GM12878 (cell line): ENCODE results near the gene SLC28A1. TPM values are rescaled to one million over a fixed set of nuclear protein-coding genes. Genes with fewer than 3 reads are reported as not detected.

Experiments
- BHLHE40 ChIP-seq, 2 experiments: fragments of 450-650 bp in 1 of 2; IDR thresholded peaks; 2 replicates each; pipeline ENCODE4 v1.6.1; 2011 to 2017; ENCODE audit warnings: low read depth in 2 of 2, borderline replicate concordance in 1 of 2, improper control_type of control experiment in 1 of 2, low read length in 1 of 2, mild to moderate bottlenecking in 1 of 2
- CREM ChIP-seq: IDR thresholded peaks from 2 replicates; pipeline ENCODE4 v1.6.1; 2014; ENCODE audit warnings: antibody characterized with exemption, low read depth
- MTA2 ChIP-seq: fragments of 450-650 bp; IDR thresholded peaks from 2 replicates; pipeline ENCODE4 v1.6.1; 2016; ENCODE audit warnings: low read depth, mild to moderate bottlenecking, moderate library complexity
- PAX5 ChIP-seq: IDR thresholded peaks from 2 replicates; pipeline ENCODE4 v1.6.1; 2011; ENCODE audit warnings: low read depth, low read length, borderline replicate concordance
- PKNOX1 ChIP-seq: fragments of 450-650 bp; IDR thresholded peaks from 2 replicates; pipeline ENCODE4 v1.6.1; 2016; ENCODE audit warnings: mild to moderate bottlenecking
- RUNX3 ChIP-seq: IDR thresholded peaks from 2 replicates; pipeline ENCODE4 v1.6.1; 2012; ENCODE audit warnings: low read length, inconsistent platforms
- ZZZ3 ChIP-seq: IDR thresholded peaks from 2 replicates; pipeline ENCODE4 v1.6.1; 2011; ENCODE audit warnings: low read depth; ENCODE audit not compliant: control insufficient read depth, insufficient read length
- polyA plus RNA-seq, 11 experiments: library from polyadenylated mRNA; depleted of rRNA in 4 of 11; unstranded in 6 of 11; stranded (reverse) in 5 of 11; fragments of >200 nt; fragmentation: Nextera tagmentation in 4 of 11; fragmentation: Illumina TruSeq in 1 of 11; extraction: Ambion mirVana in 4 of 11; extraction: Trizol in 1 of 11; gene quantifications; 1 replicate in 1 of 11; 2 replicates in 10 of 11; pipeline versions ENCODE4 v1.2.1 to v1.2.3, GENCODE V29; 2011 to 2016; ENCODE audit warnings: inconsistent platforms in 2 of 11, missing spikeins in 2 of 11, low read depth in 1 of 11
- small RNA-seq: library from RNA; depleted of rRNA; stranded (forward); fragments of <200 nt; gene quantifications from one replicate; pipeline ENCODE3, GENCODE V24; 2014
- total RNA-seq, 4 experiments: library from RNA; depleted of rRNA in 3 of 4; stranded (reverse); fragments of >200 nt in 3 of 4; fragmentation: Illumina TruSeq in 1 of 4; extraction: Trizol in 1 of 4; gene quantifications; 2 replicates each; pipeline versions ENCODE4 v1.2.1 to v1.2.3, GENCODE V29; 2013 to 2021
- TF ChIP-seq, protein P1 (sequence below): IDR thresholded peaks from 2 replicates; pipeline ENCODE4 v1.6.1; 2012; ENCODE audit warnings: low read depth, low read length, improper control_type of control experiment
- TF ChIP-seq, protein P2 (sequence below): fragments of 450-650 bp; IDR thresholded peaks from 2 replicates; pipeline ENCODE4 v1.6.1; 2017; ENCODE audit warnings: antibody characterized with exemption, mild to moderate bottlenecking, moderate library complexity

Gene SLC28A1
- total and polyA plus RNA-seq, 10 of the 15 experiments (the other 5 are each of a cell fraction or from before 2014, with no cell fraction given), result not detected

GRCh38 chr15:84992157-84992944, 107.9 kb downstream of the SLC28A1 start (continued):
- TF ChIP-seq ZZZ3 (no peak), PKNOX1 (peak; percentile 22; the same call in 1 of the 2 replicates), PAX5 (0 out of 2 replicates have a peak, but pooled peaks have one; percentile 15), BHLHE40 (IDR thresholded peaks at IDR 0.05; ENCODE audit: borderline replicate concordance in 1 of 2, low read depth in 2 of 2, low read length in 1 of 2) (peak in 1 of 2 experiments; percentile 27; a peak in 1 of 4 replicates), RUNX3 (peak; percentile 70), MTA2 (peak; percentile 58; the same call in 1 of the 2 replicates), CREM (no peak)
- TF ChIP-seq, protein P1, sequence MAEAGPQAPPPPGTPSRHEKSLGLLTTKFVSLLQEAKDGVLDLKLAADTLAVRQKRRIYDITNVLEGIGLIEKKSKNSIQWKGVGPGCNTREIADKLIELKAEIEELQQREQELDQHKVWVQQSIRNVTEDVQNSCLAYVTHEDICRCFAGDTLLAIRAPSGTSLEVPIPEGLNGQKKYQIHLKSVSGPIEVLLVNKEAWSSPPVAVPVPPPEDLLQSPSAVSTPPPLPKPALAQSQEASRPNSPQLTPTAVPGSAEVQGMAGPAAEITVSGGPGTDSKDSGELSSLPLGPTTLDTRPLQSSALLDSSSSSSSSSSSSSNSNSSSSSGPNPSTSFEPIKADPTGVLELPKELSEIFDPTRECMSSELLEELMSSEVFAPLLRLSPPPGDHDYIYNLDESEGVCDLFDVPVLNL, result no peak
- TF ChIP-seq, protein P2, sequence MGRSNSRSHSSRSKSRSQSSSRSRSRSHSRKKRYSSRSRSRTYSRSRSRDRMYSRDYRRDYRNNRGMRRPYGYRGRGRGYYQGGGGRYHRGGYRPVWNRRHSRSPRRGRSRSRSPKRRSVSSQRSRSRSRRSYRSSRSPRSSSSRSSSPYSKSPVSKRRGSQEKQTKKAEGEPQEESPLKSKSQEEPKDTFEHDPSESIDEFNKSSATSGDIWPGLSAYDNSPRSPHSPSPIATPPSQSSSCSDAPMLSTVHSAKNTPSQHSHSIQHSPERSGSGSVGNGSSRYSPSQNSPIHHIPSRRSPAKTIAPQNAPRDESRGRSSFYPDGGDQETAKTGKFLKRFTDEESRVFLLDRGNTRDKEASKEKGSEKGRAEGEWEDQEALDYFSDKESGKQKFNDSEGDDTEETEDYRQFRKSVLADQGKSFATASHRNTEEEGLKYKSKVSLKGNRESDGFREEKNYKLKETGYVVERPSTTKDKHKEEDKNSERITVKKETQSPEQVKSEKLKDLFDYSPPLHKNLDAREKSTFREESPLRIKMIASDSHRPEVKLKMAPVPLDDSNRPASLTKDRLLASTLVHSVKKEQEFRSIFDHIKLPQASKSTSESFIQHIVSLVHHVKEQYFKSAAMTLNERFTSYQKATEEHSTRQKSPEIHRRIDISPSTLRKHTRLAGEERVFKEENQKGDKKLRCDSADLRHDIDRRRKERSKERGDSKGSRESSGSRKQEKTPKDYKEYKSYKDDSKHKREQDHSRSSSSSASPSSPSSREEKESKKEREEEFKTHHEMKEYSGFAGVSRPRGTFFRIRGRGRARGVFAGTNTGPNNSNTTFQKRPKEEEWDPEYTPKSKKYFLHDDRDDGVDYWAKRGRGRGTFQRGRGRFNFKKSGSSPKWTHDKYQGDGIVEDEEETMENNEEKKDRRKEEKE, result no peak

Small RNAs within 50 kb of the gene (small RNA-seq; reads per million reads assigned to genes)
- gene RF00402 (not detected), gene RNU6-339P (not detected), gene RNU6-796P (not detected)

Other genes starting within 250 kb of the SLC28A1 start
- gene WDR73, start 230.4 kb upstream of the SLC28A1 start, total RNA-seq (2014; rRNA removed), result 15.4 and 16.4 TPM in 2 replicates
- 11.5 and 14.9 TPM in 2 replicates for gene WDR73, start 230.4 kb upstream of the SLC28A1 start, total RNA-seq (2014; rRNA removed; fragmentation: Illumina TruSeq; extraction: Trizol)
- 13.6 and 21.6 TPM in 2 replicates for gene WDR73, start 230.4 kb upstream of the SLC28A1 start, total RNA-seq (2021)
- 9.6 and 12.0 TPM in 2 replicates for gene WDR73, start 230.4 kb upstream of the SLC28A1 start, polyA plus RNA-seq (2011; rRNA removed)
- 17.3 and 17.5 TPM in 2 replicates for gene WDR73, start 230.4 kb upstream of the SLC28A1 start, polyA plus RNA-seq (2014; fragmentation: Illumina TruSeq; extraction: Trizol)
- gene WDR73, start 230.4 kb upstream of the SLC28A1 start, polyA plus RNA-seq (2014; fragmentation: Nextera tagmentation; extraction: Ambion mirVana), result 1 to 10 TPM; 4.4 to 7.0 TPM
- 19.9 and 20.3 TPM in 2 replicates for gene WDR73, start 230.4 kb upstream of the SLC28A1 start, polyA plus RNA-seq (2014; rRNA removed)
- 10 to 100 TPM; 25.4 to 25.6 TPM for gene WDR73, start 230.4 kb upstream of the SLC28A1 start, polyA plus RNA-seq (2016; fragmentation: Nextera tagmentation; extraction: Ambion mirVana)
- gene NMB, start 226.5 kb upstream of the SLC28A1 start, total RNA-seq (2014; rRNA removed), result 2.5 and 4.1 TPM in 2 replicates
- gene NMB, start 226.5 kb upstream of the SLC28A1 start, total RNA-seq (2014; rRNA removed; fragmentation: Illumina TruSeq; extraction: Trizol), result 0.67 and 1.8 TPM in 2 replicates
- gene NMB, start 226.5 kb upstream of the SLC28A1 start, total RNA-seq (2021), result 1.3 and 2.8 TPM in 2 replicates
- 0.62 and 0.76 TPM in 2 replicates for gene NMB, start 226.5 kb upstream of the SLC28A1 start, polyA plus RNA-seq (2011; rRNA removed)
- gene NMB, start 226.5 kb upstream of the SLC28A1 start, polyA plus RNA-seq (2014; fragmentation: Illumina TruSeq; extraction: Trizol), result 0.76 and 0.81 TPM in 2 replicates
- gene NMB, start 226.5 kb upstream of the SLC28A1 start, polyA plus RNA-seq (2014; fragmentation: Nextera tagmentation; extraction: Ambion mirVana), result under 1 TPM; 0.32 to 0.91 TPM
- gene NMB, start 226.5 kb upstream of the SLC28A1 start, polyA plus RNA-seq (2014; rRNA removed), result 2.9 and 3.6 TPM in 2 replicates
- 1 to 10 TPM; 2.2 to 2.7 TPM for gene NMB, start 226.5 kb upstream of the SLC28A1 start, polyA plus RNA-seq (2016; fragmentation: Nextera tagmentation; extraction: Ambion mirVana)
- 99.2 and 137 TPM in 2 replicates for gene SEC11A, start 168.5 kb upstream of the SLC28A1 start, total RNA-seq (2014; rRNA removed)
- gene SEC11A, start 168.5 kb upstream of the SLC28A1 start, total RNA-seq (2014; rRNA removed; fragmentation: Illumina TruSeq; extraction: Trizol), result 137 and 141 TPM in 2 replicates
- gene SEC11A, start 168.5 kb upstream of the SLC28A1 start, total RNA-seq (2021), result 106 and 109 TPM in 2 replicates
- 145 and 237 TPM in 2 replicates for gene SEC11A, start 168.5 kb upstream of the SLC28A1 start, polyA plus RNA-seq (2011; rRNA removed)
- gene SEC11A, start 168.5 kb upstream of the SLC28A1 start, polyA plus RNA-seq (2014; fragmentation: Illumina TruSeq; extraction: Trizol), result 153 and 210 TPM in 2 replicates
- 100 to 1,000 TPM; 132 to 152 TPM for gene SEC11A, start 168.5 kb upstream of the SLC28A1 start, polyA plus RNA-seq (2014; fragmentation: Nextera tagmentation; extraction: Ambion mirVana)
- 149 and 159 TPM in 2 replicates for gene SEC11A, start 168.5 kb upstream of the SLC28A1 start, polyA plus RNA-seq (2014; rRNA removed)
- 100 to 1,000 TPM; 131 to 147 TPM for gene SEC11A, start 168.5 kb upstream of the SLC28A1 start, polyA plus RNA-seq (2016; fragmentation: Nextera tagmentation; extraction: Ambion mirVana)
- 6.7 and 8.2 TPM in 2 replicates for gene ZNF592, start 136.1 kb upstream of the SLC28A1 start, total RNA-seq (2014; rRNA removed)
- 7.0 and 7.8 TPM in 2 replicates for gene ZNF592, start 136.1 kb upstream of the SLC28A1 start, total RNA-seq (2014; rRNA removed; fragmentation: Illumina TruSeq; extraction: Trizol)
- gene ZNF592, start 136.1 kb upstream of the SLC28A1 start, total RNA-seq (2021), result 20.3 and 23.7 TPM in 2 replicates
- 3.5 and 6.9 TPM in 2 replicates for gene ZNF592, start 136.1 kb upstream of the SLC28A1 start, polyA plus RNA-seq (2011; rRNA removed)
- gene ZNF592, start 136.1 kb upstream of the SLC28A1 start, polyA plus RNA-seq (2014; fragmentation: Illumina TruSeq; extraction: Trizol), result 10.9 and 14.4 TPM in 2 replicates
- gene ZNF592, start 136.1 kb upstream of the SLC28A1 start, polyA plus RNA-seq (2014; fragmentation: Nextera tagmentation; extraction: Ambion mirVana), result 1 to 10 TPM in 1 of 2 experiments, under 1 TPM in 1; 0.95 to 1.3 TPM
- 13.5 and 16.0 TPM in 2 replicates for gene ZNF592, start 136.1 kb upstream of the SLC28A1 start, polyA plus RNA-seq (2014; rRNA removed)
- 10 to 100 TPM in 1 of 2 experiments, 1 to 10 TPM in 1; 9.0 to 10.7 TPM for gene ZNF592, start 136.1 kb upstream of the SLC28A1 start, polyA plus RNA-seq (2016; fragmentation: Nextera tagmentation; extraction: Ambion mirVana)
- under 0.01 TPM in 1 of 2 replicates, not detected in the other for gene ALPK3, start 67.3 kb upstream of the SLC28A1 start, total RNA-seq (2014; rRNA removed)
- gene ALPK3, start 67.3 kb upstream of the SLC28A1 start, total RNA-seq (2014; rRNA removed; fragmentation: Illumina TruSeq; extraction: Trizol), result under 0.01 TPM in 1 of 2 replicates, not detected in the other
- gene ALPK3, start 67.3 kb upstream of the SLC28A1 start, total RNA-seq (2021), result 0.05 TPM in 2 replicates
- not detected in 2 replicates for gene ALPK3, start 67.3 kb upstream of the SLC28A1 start, polyA plus RNA-seq (2011; rRNA removed)
- gene ALPK3, start 67.3 kb upstream of the SLC28A1 start, polyA plus RNA-seq (2014; fragmentation: Illumina TruSeq; extraction: Trizol), result 0.01 TPM in 1 of 2 replicates, not detected in the other
- gene ALPK3, start 67.3 kb upstream of the SLC28A1 start, polyA plus RNA-seq (2014; fragmentation: Nextera tagmentation; extraction: Ambion mirVana), result not detected
- gene ALPK3, start 67.3 kb upstream of the SLC28A1 start, polyA plus RNA-seq (2014; rRNA removed), result 0.01 and 0.03 TPM in 2 replicates
- not detected for gene ALPK3, start 67.3 kb upstream of the SLC28A1 start, polyA plus RNA-seq (2016; fragmentation: Nextera tagmentation; extraction: Ambion mirVana)
- 26.2 and 37.3 TPM in 2 replicates for gene PDE8A, start 97.2 kb downstream of the SLC28A1 start, total RNA-seq (2014; rRNA removed)
- 28.3 and 29.1 TPM in 2 replicates for gene PDE8A, start 97.2 kb downstream of the SLC28A1 start, total RNA-seq (2014; rRNA removed; fragmentation: Illumina TruSeq; extraction: Trizol)
- gene PDE8A, start 97.2 kb downstream of the SLC28A1 start, total RNA-seq (2021), result 26.8 and 28.4 TPM in 2 replicates
- 69.2 and 83.5 TPM in 2 replicates for gene PDE8A, start 97.2 kb downstream of the SLC28A1 start, polyA plus RNA-seq (2011; rRNA removed)
- gene PDE8A, start 97.2 kb downstream of the SLC28A1 start, polyA plus RNA-seq (2014; fragmentation: Illumina TruSeq; extraction: Trizol), result 33.9 and 51.0 TPM in 2 replicates
- gene PDE8A, start 97.2 kb downstream of the SLC28A1 start, polyA plus RNA-seq (2014; fragmentation: Nextera tagmentation; extraction: Ambion mirVana), result 1 to 10 TPM; 6.7 to 9.9 TPM
- 31.1 and 39.9 TPM in 2 replicates for gene PDE8A, start 97.2 kb downstream of the SLC28A1 start, polyA plus RNA-seq (2014; rRNA removed)
- gene PDE8A, start 97.2 kb downstream of the SLC28A1 start, polyA plus RNA-seq (2016; fragmentation: Nextera tagmentation; extraction: Ambion mirVana), result 10 to 100 TPM; 12.0 to 14.8 TPM